ENCODE measurements around the gene CTDSPL.

Gene CTDSPL

DNA sequence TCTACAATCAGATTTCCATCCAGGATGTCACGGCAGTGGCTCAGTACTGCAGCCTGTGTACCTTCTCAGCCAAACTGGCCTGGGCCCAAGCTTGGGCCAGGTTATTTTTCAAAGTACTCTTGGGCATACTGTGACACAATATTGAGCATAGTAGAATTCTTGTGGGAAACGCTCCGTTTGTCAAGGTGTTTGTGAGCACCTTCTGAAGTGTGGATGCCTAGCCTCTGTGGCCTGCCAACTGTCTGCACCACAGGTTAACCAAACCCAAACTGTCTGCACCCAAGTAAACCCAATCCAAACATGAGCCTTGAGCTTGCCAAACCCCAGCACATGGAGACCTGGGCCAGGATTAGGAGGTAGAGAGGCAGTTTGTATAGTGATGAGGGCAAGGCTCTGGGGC is 25.4 kb downstream of the CTDSPL start:
- TF ChIP-seq, protein P1, sequence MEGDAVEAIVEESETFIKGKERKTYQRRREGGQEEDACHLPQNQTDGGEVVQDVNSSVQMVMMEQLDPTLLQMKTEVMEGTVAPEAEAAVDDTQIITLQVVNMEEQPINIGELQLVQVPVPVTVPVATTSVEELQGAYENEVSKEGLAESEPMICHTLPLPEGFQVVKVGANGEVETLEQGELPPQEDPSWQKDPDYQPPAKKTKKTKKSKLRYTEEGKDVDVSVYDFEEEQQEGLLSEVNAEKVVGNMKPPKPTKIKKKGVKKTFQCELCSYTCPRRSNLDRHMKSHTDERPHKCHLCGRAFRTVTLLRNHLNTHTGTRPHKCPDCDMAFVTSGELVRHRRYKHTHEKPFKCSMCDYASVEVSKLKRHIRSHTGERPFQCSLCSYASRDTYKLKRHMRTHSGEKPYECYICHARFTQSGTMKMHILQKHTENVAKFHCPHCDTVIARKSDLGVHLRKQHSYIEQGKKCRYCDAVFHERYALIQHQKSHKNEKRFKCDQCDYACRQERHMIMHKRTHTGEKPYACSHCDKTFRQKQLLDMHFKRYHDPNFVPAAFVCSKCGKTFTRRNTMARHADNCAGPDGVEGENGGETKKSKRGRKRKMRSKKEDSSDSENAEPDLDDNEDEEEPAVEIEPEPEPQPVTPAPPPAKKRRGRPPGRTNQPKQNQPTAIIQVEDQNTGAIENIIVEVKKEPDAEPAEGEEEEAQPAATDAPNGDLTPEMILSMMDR (IDR thresholded peaks at IDR 0.05; ENCODE audit: insufficient read depth, low read depth, low read length, missing control alignments): no peak
- H3K4me3 ChIP-seq (ENCODE audit: low read depth, low read length): no peak overlapping the region
- no peak for DNase-seq (ENCODE audit: low read depth)

DNA sequence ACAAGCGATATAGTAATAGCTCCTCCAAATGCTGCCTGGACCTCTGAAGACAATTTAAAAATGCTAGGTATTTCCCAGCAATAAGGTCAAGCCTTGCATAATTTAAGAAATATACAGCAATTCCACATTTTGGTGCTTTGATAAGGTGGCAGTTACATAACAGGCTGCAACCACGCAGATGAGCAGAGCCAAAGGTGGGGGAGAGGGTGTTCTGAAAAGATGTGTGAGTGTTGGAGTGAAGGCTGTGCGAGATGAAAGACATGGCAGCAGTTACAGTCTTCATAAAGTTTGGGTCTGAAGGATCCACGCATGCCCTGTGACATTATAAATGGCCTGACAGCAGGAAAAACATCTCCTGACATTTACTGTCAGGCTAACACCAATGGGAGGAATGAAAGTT is 26.1 kb downstream of the CTDSPL start:
- TF ChIP-seq, protein P1 (IDR thresholded peaks at IDR 0.05; ENCODE audit: insufficient read depth, low read depth, low read length, missing control alignments): no peak
- no peak for DNase-seq (ENCODE audit: low read depth)
- no peak overlapping the region for H3K4me3 ChIP-seq (ENCODE audit: low read depth, low read length)

DNA sequence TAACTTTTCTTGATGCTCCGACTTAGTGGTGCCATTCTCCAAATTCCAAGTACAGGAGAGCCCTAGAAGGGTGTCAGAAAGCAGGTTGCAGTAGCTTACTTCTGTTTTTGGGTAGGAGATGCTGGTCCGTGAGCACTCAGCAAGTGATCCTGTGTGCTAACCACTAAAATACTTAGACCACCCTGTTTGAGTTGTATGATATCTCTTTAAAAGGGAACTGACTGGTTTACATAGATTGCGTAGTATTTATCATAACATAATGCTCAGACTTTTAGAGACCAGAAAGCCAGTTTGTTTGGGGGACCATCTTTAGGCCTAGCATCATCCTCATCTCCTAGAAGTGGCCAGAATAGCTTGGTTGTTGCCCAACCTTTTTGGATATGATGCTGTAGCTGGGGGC is 26.7 kb downstream of the CTDSPL start:
- DNase-seq (ENCODE audit: low read depth): no peak
- no peak overlapping the region for H3K4me3 ChIP-seq (ENCODE audit: low read depth, low read length)
- TF ChIP-seq, protein P1 (IDR thresholded peaks at IDR 0.05; ENCODE audit: insufficient read depth, low read depth, low read length, missing control alignments): no peak

DNA sequence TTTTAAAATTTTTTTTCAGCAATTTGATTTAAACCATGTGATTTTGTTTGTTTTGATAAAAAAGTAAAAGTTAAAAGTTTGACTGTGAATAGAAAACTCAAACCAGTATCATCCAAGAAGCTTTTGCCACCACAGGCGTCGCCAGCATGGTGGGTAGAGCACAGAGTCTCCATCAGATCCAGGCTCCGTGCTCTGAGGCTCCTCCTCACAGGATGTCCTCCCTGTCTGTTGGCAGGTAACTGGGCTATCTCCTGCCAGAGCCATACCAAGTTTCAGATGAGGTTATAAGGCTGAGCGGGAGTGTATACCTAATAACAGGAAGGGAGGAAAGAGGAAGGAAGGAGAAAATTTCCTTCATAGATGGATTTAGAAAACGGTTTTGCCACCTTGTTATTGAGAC is 28.8 kb downstream of the CTDSPL start:
- no peak overlapping the region for H3K4me3 ChIP-seq (ENCODE audit: low read depth, low read length)
- DNase-seq (ENCODE audit: low read depth): no peak
- TF ChIP-seq, protein P1 (IDR thresholded peaks at IDR 0.05; ENCODE audit: insufficient read depth, low read depth, low read length, missing control alignments): no peak

DNA sequence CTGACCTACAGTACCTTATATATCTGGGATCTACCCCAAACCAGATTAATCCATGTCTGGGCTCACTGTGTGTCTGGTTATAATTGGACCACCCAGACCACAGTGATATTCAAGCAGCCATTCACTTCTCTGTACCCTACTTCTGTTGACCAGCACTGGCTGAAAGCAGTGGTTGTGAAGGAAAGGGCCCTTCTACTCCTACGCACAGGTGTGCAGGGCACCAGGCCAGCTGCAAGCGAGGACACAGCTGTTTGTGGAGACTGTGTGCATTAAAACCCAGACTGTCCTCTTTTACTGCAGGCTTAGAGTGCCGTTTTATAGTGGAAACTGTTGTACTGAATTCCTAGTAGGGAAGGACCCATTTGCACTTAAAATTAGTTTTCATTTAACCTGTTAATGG is 29.5 kb downstream of the CTDSPL start:
- DNase-seq (ENCODE audit: low read depth): peak; percentile 21
- TF ChIP-seq, protein P1 (IDR thresholded peaks at IDR 0.05; ENCODE audit: insufficient read depth, low read depth, low read length, missing control alignments): no peak
- H3K4me3 ChIP-seq (ENCODE audit: low read depth, low read length): no peak overlapping the region

DNA sequence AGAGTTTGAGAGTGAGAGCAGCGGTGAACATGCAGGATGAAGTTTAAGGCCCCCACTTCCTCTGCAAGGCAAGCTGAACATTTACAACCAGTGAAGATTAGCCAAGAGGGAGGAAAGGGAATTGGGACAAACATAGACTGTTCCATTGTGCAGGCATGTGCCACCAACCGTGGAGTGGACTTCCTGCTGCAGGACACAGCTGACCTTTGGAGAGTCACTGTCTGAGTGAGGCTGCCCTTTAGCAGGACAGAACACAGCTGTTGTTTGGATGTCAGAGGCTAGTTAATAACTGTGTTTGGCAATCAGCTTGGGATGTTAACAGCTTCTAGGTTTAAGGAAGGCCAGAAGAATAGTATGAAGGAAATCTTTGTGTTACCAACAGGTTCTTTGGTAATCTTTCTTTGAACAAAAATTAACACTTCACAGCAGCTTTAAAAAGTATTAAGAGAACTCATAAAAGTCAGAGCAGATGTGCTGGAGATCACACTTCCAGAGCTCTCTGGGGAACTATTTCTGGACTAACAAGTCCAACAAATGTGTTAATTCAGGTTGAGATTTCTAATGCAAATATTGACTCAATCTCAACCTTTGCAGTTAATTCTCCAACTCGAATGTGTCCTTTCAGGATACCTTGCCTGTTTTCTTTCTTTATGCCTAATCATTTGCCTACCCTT is 31.4 kb downstream of the CTDSPL start:
- TF ChIP-seq, protein P1 (IDR thresholded peaks at IDR 0.05; ENCODE audit: insufficient read depth, low read depth, low read length, missing control alignments): no peak
- no peak overlapping the region for H3K4me3 ChIP-seq (ENCODE audit: low read depth, low read length)
- no peak for DNase-seq (ENCODE audit: low read depth)

DNA sequence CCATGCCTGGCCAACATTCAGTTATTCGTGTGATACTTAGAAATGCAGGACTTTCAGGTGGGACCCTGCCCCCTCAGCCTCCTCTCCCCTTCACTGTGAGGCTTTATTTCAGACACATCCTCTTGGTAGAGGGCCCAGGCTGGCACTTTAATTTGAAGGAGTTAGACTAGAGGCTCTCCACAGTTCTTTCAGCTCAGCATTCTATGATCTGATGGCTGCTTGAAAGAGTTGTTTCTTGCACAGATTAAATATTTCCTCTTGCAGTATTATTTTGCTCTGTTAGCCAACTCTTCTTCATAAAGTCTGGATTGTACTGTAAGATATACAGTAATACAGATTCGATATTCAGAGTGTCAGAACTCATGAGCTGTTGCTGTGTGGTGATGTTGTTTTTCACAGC is 35.1 kb downstream of the CTDSPL start:
- H3K4me3 ChIP-seq (ENCODE audit: low read depth, low read length): no peak overlapping the region
- DNase-seq (ENCODE audit: low read depth): no peak
- TF ChIP-seq, protein P1 (IDR thresholded peaks at IDR 0.05; ENCODE audit: insufficient read depth, low read depth, low read length, missing control alignments): no peak
